Mucosa of descending colon (tissue), 3 donors: ENCODE results near the gene EFEMP2. TPM values are rescaled to one million over a fixed set of nuclear protein-coding genes. Genes with fewer than 3 reads are reported as not detected.

ENCODE experiments used
- ATAC-seq: fragments of 200-7000 bp; cut with Tn5 transposase; one replicate; pipeline ENCODE4 v1.9.1; 2020; ENCODE audit warnings: mild to moderate bottlenecking, moderate library complexity
- DNase-seq, 3 donors: peaks; one replicate each; pipeline ENCODE4 v3.0.0-alpha.2; 2020
- H3K36me3 ChIP-seq: fragments of 200-600 bp; one replicate; pipeline ENCODE4 v1.8.0; 2021; ENCODE audit warnings: low read depth, mild to moderate bottlenecking
- H3K4me1 ChIP-seq: fragments of 200-600 bp; one replicate; pipeline ENCODE4 v1.8.0; 2021; ENCODE audit warnings: low read depth, mild to moderate bottlenecking
- H3K4me3 ChIP-seq: fragments of 200-600 bp; one replicate; pipeline ENCODE4 v1.8.0; 2021; ENCODE audit warnings: mild to moderate bottlenecking
- H3K9me3 ChIP-seq: fragments of 200-600 bp; one replicate; pipeline ENCODE4 v1.8.0; 2021; ENCODE audit warnings: mild to moderate bottlenecking
- CTCF ChIP-seq: fragments of 200-600 bp; IDR thresholded peaks from one replicate; pipeline ENCODE4 v1.8.0; 2022; ENCODE audit warnings: antibody characterized with exemption, mild to moderate bottlenecking
- intact Hi-C, 2 donors: fragments of 100-400 bp; cut with DNase I in 1 of 2; cut with micrococcal nuclease in 1 of 2; formaldehyde crosslinking; loops; one replicate each; pipeline versions ENCODE4 v1.11.0 to v1.11.1; 2022; cut with DNase I, micrococcal nuclease
- total RNA-seq, 3 donors: library from RNA; stranded (reverse); fragmentation: NEBNext Ultra II Directional in 2 of 3; extraction: Animal tissue kit (Norgen Biotek cat#: 25700) in 2 of 3; gene quantifications; one replicate each; pipeline versions ENCODE4 v1.2.1 to v1.2.4, GENCODE V29; 2021 to 2023
- donor health status: DM: no; HTN: no; CAD: no; lungs with moderate emphysema.
- donor health status: DM: no; HTN: no; CAD: no.
- donor health status: DM: no; HTN: yes; CAD: no.

EFEMP2 gene
- total RNA-seq, 3 donors from 2014 or later, result 11.7 to 67.0 (median 15.3) TPM

GRCh38 chr11:65906602-65907001 is 34.0 kb upstream of the EFEMP2 start:
- no peak for TF ChIP-seq CTCF
- ATAC-seq (no peak), DNase-seq (no peak)
- intact Hi-C loops, result no loop called here
- H3K4me3 ChIP-seq, result no peak overlapping the region
- H3K36me3 ChIP-seq, result no peaks in the 10 kb centered on the region
- H3K9me3 ChIP-seq, result no peaks in the 10 kb centered on the region
- peaks cover 1% of the 10 kb centered on the region for H3K4me1 ChIP-seq

DNA sequence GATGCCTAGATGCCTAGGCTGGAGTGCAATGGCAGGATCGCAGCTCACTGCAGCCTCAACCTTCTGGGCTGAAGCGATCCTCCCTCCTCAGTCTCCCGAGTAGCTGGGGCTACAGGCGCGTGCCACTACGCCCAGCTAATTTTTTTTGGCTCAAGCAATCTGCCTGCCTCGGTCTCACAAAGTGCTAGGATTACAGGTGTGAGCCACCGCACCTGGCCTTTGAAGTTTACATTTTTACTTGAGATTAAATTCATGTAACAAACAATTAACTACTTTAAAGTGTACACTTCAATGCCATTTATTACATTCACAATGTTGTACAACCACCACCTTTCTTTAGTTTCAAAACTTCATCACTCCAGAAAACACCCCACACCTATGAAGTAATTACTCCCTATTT is 31.1 kb upstream of the EFEMP2 start:
- intact Hi-C loops, result no loop called here
- DNase-seq (no peak), ATAC-seq (no peak)
- Histone ChIP-seq H3K4me3 (no peak overlapping the region), H3K4me1 (peaks cover 16% of the 10 kb centered on the region), H3K9me3 (no peaks in the 10 kb centered on the region), H3K36me3 (no peaks in the 10 kb centered on the region)
- no peak for TF ChIP-seq CTCF

DNA sequence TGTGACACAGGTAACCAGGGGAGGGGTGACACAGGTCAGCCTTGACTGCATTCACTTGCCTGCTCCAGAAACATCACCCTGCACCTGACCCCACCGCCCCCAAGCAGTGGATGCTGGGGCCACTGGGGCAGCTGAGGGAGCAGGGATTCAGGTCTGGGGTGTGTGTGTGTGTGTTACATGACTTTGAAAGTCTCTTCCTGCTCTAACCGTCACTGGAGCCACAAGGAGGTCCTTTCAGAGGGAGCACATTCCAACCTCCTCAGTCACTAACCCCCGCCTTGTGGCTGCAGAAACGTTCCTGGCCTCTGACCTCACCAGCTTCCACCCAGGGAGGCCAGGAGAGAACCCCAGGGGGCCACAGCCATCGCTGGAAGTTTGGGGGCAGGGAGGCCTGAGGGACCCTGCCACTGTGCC is 30.5 kb upstream of the EFEMP2 start:
- ATAC-seq (no peak), DNase-seq (no peak)
- Histone ChIP-seq H3K4me1 (peaks cover 16% of the 10 kb centered on the region), H3K4me3 (no peak overlapping the region), H3K9me3 (no peaks in the 10 kb centered on the region), H3K36me3 (no peaks in the 10 kb centered on the region)
- intact Hi-C loops, result no loop called here
- no peak for TF ChIP-seq CTCF

DNA sequence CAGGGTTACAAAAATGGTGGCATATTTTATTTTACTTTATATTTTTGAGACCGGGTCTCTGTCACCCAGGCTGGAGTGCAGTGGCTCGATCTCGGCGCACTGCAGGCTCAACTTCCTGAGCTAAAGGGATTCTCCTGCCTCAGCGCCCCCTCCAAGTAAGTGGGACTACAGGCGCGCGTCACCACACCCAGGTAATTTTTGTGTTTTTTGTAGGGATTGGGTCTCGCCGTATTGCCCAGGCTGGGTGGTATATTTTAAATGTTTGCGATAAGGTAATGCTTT is 28.2 kb upstream of the EFEMP2 start:
- DNase-seq, result no peak
- intact Hi-C loops, result no loop called here
- no peak for ATAC-seq
- Histone ChIP-seq H3K9me3 (no peaks in the 10 kb centered on the region), H3K4me1 (peaks cover 16% of the 10 kb centered on the region), H3K4me3 (no peak overlapping the region), H3K36me3 (no peaks in the 10 kb centered on the region)
- TF ChIP-seq CTCF, result no peak

- Histone ChIP-seq H3K9me3 (no peaks in the 10 kb centered on the region), H3K4me3 (no peak within 1 kb of the TSS), H3K4me1 (peaks cover 16% of the 10 kb centered on the region), H3K36me3 (no peaks in the 10 kb centered on the region)
- peak; percentile 96 to 97 (median 96) for DNase-seq
- no peak for TF ChIP-seq CTCF
- peak; percentile 96 for ATAC-seq
- intact Hi-C loops, result no loop called here
Measured at GRCh38 chr11:65900125-65900898, 27.7 kb upstream of the EFEMP2 start, which contains the start of gene FOSL1. Gene FOSL1 (minus strand): TSS chr11:65900388. CDS start chr11:65900339, 49 bp downstream.
